Measurements from ENCODE around the gene TNF. TPM values are rescaled to one million over a fixed set of nuclear protein-coding genes. Genes with fewer than 3 reads are reported as not detected.
A peak's percentile ranks its signal among the peaks of the same experiment; 100 is the strongest.

The TNF gene
- total RNA-seq, 4 donors from 2014 or later = 0.81 TPM; not detected in 3

DNA sequence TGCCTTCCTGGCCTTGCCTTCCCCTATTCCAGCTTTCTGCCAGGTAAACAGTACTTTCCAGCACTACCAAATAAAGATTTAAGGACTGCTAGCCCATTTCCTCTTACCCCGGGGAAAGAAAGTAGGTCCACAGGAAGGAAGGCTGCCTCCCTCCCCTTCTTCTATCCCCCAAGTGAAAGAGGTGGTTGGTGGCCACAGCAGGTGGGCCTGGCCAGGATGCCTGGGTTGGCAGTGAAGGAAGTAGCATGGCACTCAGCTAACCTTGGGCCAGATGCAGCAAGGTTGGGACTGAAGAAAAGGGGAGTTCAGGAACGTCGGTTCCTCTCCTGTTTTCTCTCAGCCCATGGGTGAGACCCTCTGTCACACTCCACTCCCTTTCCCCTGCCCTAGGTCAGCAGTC is 19.1 kb upstream of the TNF start:
- TF ChIP-seq EP300 (IDR thresholded peaks at IDR 0.05) (no peak), POLR2A (IDR thresholded peaks at IDR 0.05) (no peak), CTCF (IDR thresholded peaks at IDR 0.05) (no peak), POLR2AphosphoS5 (IDR thresholded peaks at IDR 0.05) (no peak)
- WGBS, 2 donors (ENCODE audit: low coverage in 1 of 2) = 50% methylated on average over 1 of the region's 3 CpGs; no CpG with 5 or more reads in 1 of the 2 donors
- peaks cover 0 to 42% (median 0%) of the 10 kb centered on the region in 3 donors for H3K4me1 ChIP-seq

GRCh38 chr6:31557443-31558317 is 17.7 kb upstream of the TNF start:
- Histone ChIP-seq H3K9me3 (no peaks in the 10 kb centered on the region), H3K27ac (peak overlapping the region in 1 of 4 donors; percentile 56), H3K27me3 (no peaks in the 10 kb centered on the region), H3K4me1 (peaks cover 0 to 39% (median 0%) of the 10 kb centered on the region in 3 donors), H3K36me3 (peaks cover 0 to 77% of the 10 kb centered on the region in 2 donors), H3K4me3 (no peak overlapping the region)
- 39 to 100% methylated on average over 3 of the region's 24 CpGs for WGBS, 2 donors (ENCODE audit: low coverage in 1 of 2)
- no peak for ATAC-seq
- no peak for TF ChIP-seq POLR2AphosphoS5 (IDR thresholded peaks at IDR 0.05)

More for the DNA sequence above, 19.1 kb upstream of the TNF start:
- Histone ChIP-seq H3K27ac (no peak overlapping the region), H3K9me3 (no peaks in the 10 kb centered on the region), H3K36me3 (peaks cover 0 to 87% of the 10 kb centered on the region in 2 donors), H3K4me3 (no peak overlapping the region), H3K27me3 (no peaks in the 10 kb centered on the region)
- ATAC-seq = no peak

DNA sequence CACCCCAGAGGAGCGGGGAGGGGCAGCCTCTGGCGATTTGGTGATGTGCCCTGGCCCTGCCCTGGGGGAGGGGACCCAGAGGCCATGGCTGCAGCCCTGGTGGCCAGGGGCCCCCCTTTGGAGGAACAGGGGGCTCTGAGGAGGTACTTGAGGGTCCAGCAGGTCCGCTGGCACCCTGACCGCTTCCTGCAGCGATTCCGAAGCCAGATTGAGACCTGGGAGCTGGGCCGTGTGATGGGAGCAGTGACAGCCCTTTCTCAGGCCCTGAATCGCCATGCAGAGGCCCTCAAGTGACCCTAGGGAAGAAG is 17.1 kb upstream of the TNF start:
- Histone ChIP-seq H3K4me3 (no peak overlapping the region), H3K4me1 (peaks cover 0 to 39% (median 0%) of the 10 kb centered on the region in 3 donors), H3K9me3 (no peaks in the 10 kb centered on the region), H3K27ac (peak overlapping the region in 1 of 4 donors; percentile 56), H3K27me3 (no peaks in the 10 kb centered on the region), H3K36me3 (peaks cover 0 to 72% of the 10 kb centered on the region in 2 donors)
- no peak for ATAC-seq
- WGBS, 2 donors (ENCODE audit: low coverage in 1 of 2) = no CpG with 5 or more reads among the region's 8 CpGs
- TF ChIP-seq POLR2A (IDR thresholded peaks at IDR 0.05) = no peak

GRCh38 chr6:31558631-31559500 is 16.5 kb upstream of the TNF start:
- TF ChIP-seq POLR2A (IDR thresholded peaks at IDR 0.05) (no peak), POLR2AphosphoS5 (IDR thresholded peaks at IDR 0.05) (no peak), EP300 (IDR thresholded peaks at IDR 0.05) (no peak), CTCF (IDR thresholded peaks at IDR 0.05) (no peak)
- Histone ChIP-seq H3K27ac (peak overlapping the region in 3 of 4 donors; percentile 48 to 64 (median 56)), H3K27me3 (no peaks in the 10 kb centered on the region), H3K9me3 (no peaks in the 10 kb centered on the region), H3K4me1 (peaks cover 0 to 39% (median 0%) of the 10 kb centered on the region in 3 donors), H3K4me3 (no peak overlapping the region), H3K36me3 (peaks cover 0 to 66% of the 10 kb centered on the region in 2 donors)
- peak; percentile 35 for ATAC-seq
- 57 to 83% methylated on average over 4 to 9 of the region's 14 CpGs for WGBS, 2 donors (ENCODE audit: low coverage in 1 of 2)

- Histone ChIP-seq H3K4me3 (no peak overlapping the region), H3K27ac (peak overlapping the region in 3 of 4 donors; percentile 48 to 64 (median 56)), H3K9me3 (no peaks in the 10 kb centered on the region), H3K27me3 (no peaks in the 10 kb centered on the region), H3K36me3 (peaks cover 0 to 66% of the 10 kb centered on the region in 2 donors), H3K4me1 (peaks cover 0 to 39% (median 0%) of the 10 kb centered on the region in 3 donors)
- TF ChIP-seq POLR2AphosphoS5 (IDR thresholded peaks at IDR 0.05) = no peak
- no peak for TF ChIP-seq POLR2A (IDR thresholded peaks at IDR 0.05)
- TF ChIP-seq EP300 (IDR thresholded peaks at IDR 0.05) = no peak
- TF ChIP-seq CTCF (IDR thresholded peaks at IDR 0.05) = no peak
- 50 to 60% methylated on average over 2 to 3 of the region's 4 CpGs for WGBS, 2 donors (ENCODE audit: low coverage in 1 of 2)
- ATAC-seq = no peak
These were observed 15.8 kb upstream of the TNF start for GRCh38 chr6:31559606-31559957.

Data from gastroesophageal sphincter (tissue), 4 donors.